HUES64 (cell line): ENCODE results near the gene ASCC3.
"Not testable (repeated sequence)": the region's sequence is repeated elsewhere in the genome, so short reads cannot be mapped to it uniquely, and the experiment has no call there.

ENCODE experiments used
- H3K27ac ChIP-seq: 2 replicates; pipeline ENCODE4 v1.7.0; 2013; ENCODE audit warnings: low read depth, low read length, inconsistent platforms
- H3K27me3 ChIP-seq: 2 replicates; pipeline ENCODE4 v1.6.1; 2013; ENCODE audit warnings: mild to moderate bottlenecking, low read length; ENCODE audit not compliant: insufficient read depth
- H3K36me3 ChIP-seq: 2 replicates; pipeline ENCODE4 v1.6.1; 2013; ENCODE audit warnings: mild to moderate bottlenecking, low read length; ENCODE audit not compliant: insufficient read depth
- H3K4me1 ChIP-seq: 2 replicates; pipeline ENCODE4 v1.6.1; 2013; ENCODE audit warnings: mild to moderate bottlenecking, low read length, moderate library complexity; ENCODE audit not compliant: insufficient read depth
- H3K4me3 ChIP-seq: 2 replicates; pipeline ENCODE4 v1.5.1; 2013; ENCODE audit warnings: mild to moderate bottlenecking, low read length, moderate library complexity
- H3K9ac ChIP-seq: 2 replicates; pipeline ENCODE4 v1.6.1; 2013; ENCODE audit warnings: mild to moderate bottlenecking, low read depth, low read length
- H3K9me3 ChIP-seq: 2 replicates; pipeline ENCODE4 v1.6.1; 2013; ENCODE audit warnings: low read depth, low read length; ENCODE audit not compliant: insufficient read depth
- WGBS: fragments of 150-250, 120-280 bp; methylation state at CpG from one replicate; pipeline ENCODE4 v1.1.7; 2013; ENCODE audit warnings: missing lambda C conversion rate; 5-methylcytosine and 5-hydroxymethylcytosine counted together

ASCC3 gene

DNA sequence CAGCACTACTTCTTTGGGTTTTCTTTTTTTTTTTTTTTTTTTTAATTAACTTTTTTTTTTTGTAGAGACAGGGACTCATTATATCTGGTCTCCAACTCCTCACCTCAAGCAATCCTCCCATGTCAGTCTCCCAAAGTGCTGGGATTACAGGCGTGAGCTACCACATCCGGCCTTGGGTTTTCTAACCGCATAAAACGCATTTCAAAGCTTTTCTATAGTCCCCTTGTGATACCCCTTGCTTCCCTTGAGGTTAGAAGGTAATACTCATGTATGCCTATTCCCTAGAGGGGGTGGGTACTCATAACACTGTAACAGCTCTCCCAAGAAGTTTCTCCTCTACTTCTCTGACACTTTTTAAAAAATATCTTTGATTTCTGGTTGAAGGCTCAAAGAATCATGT, 23.9 kb upstream of the ASCC3 start:
- H3K9ac ChIP-seq: no peak overlapping the region
- no peak overlapping the region for H3K27ac ChIP-seq
- H3K4me3 ChIP-seq: no peak overlapping the region
- H3K27me3 ChIP-seq: no peaks in the 10 kb centered on the region
- H3K36me3 ChIP-seq: no peaks in the 10 kb centered on the region
- WGBS: 57% methylated on average over 4 of the region's 4 CpGs
- peaks cover 10% of the 10 kb centered on the region; the same call in 1 of the 2 replicates for H3K4me1 ChIP-seq
- H3K9me3 ChIP-seq: no peaks in the 10 kb centered on the region

DNA sequence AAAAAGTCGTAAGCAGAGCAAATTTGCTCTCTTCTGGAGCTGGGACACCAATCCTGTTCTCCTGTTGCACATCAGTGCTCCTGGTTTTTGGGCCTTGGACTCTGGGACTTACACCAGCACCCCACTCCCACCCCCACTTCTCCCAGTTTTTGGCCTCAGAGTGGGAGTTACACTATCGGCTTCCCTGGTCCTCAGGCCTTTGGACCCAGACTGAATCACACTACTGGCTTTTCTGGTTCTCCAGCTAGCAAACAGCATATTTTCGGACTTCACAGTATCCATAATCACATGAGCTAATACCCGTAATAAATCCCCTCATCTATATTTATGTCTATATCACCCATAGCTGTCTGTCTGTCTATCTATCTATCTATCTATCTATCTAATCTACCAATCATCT, 23.2 kb upstream of the ASCC3 start:
- Histone ChIP-seq H3K9me3 (no peaks in the 10 kb centered on the region), H3K9ac (no peak overlapping the region), H3K4me1 (peaks cover 10% of the 10 kb centered on the region; the same call in 1 of the 2 replicates), H3K27me3 (no peaks in the 10 kb centered on the region), H3K27ac (no peak overlapping the region), H3K4me3 (no peak overlapping the region), H3K36me3 (no peaks in the 10 kb centered on the region)
- 92% methylated on average over 4 of the region's 4 CpGs for WGBS

DNA sequence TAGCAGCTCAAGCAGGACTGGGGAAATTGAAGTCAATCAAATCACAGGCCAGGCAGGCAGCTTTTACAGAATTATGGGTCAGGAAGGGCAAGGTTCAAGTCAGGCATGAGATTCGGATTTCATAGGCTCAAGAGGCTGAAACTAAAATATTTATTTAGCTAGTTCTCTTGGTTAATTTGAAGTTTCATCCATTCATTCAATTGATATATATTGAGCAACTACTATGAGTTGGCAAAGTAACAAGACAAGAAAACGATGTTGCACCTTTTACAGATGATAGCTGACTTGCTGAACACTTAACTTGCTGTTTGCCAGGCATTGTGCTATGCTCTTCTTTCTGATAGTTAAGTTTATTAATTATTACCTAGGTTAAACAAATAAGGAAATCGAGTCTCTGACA, 20.5 kb upstream of the ASCC3 start:
- Histone ChIP-seq H3K4me3 (no peak overlapping the region), H3K36me3 (no peaks in the 10 kb centered on the region), H3K27me3 (no peaks in the 10 kb centered on the region), H3K4me1 (peaks cover 10% of the 10 kb centered on the region; the same call in 1 of the 2 replicates), H3K27ac (no peak overlapping the region), H3K9ac (no peak overlapping the region), H3K9me3 (peaks cover 12% of the 10 kb centered on the region)
- WGBS: 96% methylated on average over 3 of the region's 3 CpGs

DNA sequence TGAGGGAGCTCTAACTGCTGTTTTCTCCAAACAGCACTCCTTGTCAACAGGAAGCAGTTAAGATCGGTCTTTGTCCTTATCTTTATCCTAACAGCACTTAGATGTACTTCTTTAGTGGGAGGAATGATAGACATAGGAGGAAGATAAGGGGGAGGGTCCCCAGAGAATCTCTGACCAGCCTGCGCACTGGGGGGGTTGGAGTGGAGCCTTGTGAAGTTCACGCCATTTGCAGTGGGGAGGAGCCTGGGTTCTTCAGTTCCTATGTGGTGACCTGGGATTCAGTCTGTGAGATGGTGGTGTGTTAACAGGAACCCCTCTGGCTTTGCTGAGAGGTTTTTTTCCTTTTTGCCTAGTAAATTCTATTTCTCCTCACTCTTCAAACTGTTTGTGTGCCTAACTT, 18.1 kb upstream of the ASCC3 start:
- no peak overlapping the region for H3K9ac ChIP-seq
- WGBS: 92% methylated on average over 3 of the region's 3 CpGs
- H3K27me3 ChIP-seq: no peaks in the 10 kb centered on the region
- no peaks in the 10 kb centered on the region for H3K36me3 ChIP-seq
- H3K27ac ChIP-seq: no peak overlapping the region
- H3K4me1 ChIP-seq: no peaks in the 10 kb centered on the region
- peaks cover 13% of the 10 kb centered on the region for H3K9me3 ChIP-seq
- no peak overlapping the region for H3K4me3 ChIP-seq

DNA sequence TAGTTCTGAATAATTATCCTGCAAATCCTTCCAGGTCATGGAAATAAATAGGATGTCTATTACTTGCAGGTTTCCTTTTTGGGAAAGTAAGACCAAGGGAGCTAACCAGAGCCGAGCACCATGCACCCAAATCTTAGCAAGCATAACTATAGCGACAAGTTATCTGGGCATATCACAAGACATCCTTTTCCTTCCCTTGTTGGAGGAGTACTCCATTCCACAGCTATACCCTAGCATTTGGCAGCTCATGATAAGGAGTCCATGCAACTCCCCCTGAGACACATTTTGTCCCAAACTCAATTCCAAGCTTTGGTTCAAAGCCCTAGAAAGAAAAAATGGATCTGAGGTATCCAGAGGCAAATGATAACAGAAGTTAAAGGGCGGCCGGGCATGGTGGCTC, 16.5 kb upstream of the ASCC3 start:
- H3K4me1 ChIP-seq: no peaks in the 10 kb centered on the region
- no peak overlapping the region for H3K27ac ChIP-seq
- H3K9ac ChIP-seq: no peak overlapping the region
- no peaks in the 10 kb centered on the region for H3K36me3 ChIP-seq
- H3K9me3 ChIP-seq: peaks cover 15% of the 10 kb centered on the region
- H3K27me3 ChIP-seq: no peaks in the 10 kb centered on the region
- no peak overlapping the region for H3K4me3 ChIP-seq
- 96% methylated on average over 4 of the region's 4 CpGs for WGBS

DNA sequence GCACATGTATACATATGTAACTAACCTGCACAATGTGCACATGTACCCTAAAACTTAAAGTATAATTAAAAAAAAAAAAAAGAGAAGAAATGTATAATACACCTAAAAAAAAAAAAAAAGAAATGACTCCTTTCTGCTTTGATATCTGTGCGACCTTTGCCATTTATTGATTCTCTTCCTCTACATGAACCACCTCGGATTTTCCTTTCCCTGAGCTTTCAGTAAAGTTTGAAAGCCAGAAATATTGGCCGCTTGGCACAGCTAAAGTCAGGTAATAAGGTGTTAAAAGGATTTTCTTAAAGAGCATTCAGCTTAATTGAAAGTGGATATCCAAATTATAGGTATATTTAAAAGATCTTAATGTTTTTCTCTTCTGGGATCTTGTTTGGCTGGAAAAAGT, 12.6 kb upstream of the ASCC3 start:
- peaks cover 11% of the 10 kb centered on the region for H3K9me3 ChIP-seq
- WGBS: 98% methylated on average over 3 of the region's 3 CpGs
- H3K4me1 ChIP-seq: peaks cover 15% of the 10 kb centered on the region
- H3K9ac ChIP-seq: no peak overlapping the region
- H3K27ac ChIP-seq: no peak overlapping the region
- H3K36me3 ChIP-seq: no peaks in the 10 kb centered on the region
- H3K4me3 ChIP-seq: no peak overlapping the region
- H3K27me3 ChIP-seq: no peaks in the 10 kb centered on the region

DNA sequence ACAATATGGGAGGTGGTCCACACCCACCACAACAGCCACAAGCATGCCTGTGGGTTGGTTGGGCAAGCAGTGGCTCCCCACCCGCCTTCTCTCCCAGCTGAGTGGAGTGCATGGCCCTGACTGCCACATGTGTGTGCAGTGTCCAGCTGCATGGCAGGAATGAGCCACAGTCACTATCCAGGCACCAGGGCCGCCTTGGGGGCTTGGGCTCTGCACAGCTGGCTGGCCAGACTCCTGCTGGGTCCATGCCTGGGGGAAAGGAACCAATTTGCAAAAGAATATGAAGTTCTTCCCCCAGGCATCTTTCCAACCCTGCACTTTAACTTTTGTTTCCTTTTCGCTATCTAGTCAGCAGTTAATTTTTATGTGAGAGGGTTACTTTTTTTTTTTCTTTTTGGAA, 11.6 kb upstream of the ASCC3 start:
- no peak overlapping the region for H3K4me3 ChIP-seq
- H3K36me3 ChIP-seq: no peaks in the 10 kb centered on the region
- peaks cover 15% of the 10 kb centered on the region for H3K4me1 ChIP-seq
- 17% methylated on average over 2 of the region's 3 CpGs for WGBS
- no peak overlapping the region for H3K9ac ChIP-seq
- H3K27ac ChIP-seq: peak overlapping the region; percentile 84; the same call in 1 of the 2 replicates
- no peaks in the 10 kb centered on the region for H3K27me3 ChIP-seq
- H3K9me3 ChIP-seq: peaks cover 6% of the 10 kb centered on the region; the same call in 1 of the 2 replicates

DNA sequence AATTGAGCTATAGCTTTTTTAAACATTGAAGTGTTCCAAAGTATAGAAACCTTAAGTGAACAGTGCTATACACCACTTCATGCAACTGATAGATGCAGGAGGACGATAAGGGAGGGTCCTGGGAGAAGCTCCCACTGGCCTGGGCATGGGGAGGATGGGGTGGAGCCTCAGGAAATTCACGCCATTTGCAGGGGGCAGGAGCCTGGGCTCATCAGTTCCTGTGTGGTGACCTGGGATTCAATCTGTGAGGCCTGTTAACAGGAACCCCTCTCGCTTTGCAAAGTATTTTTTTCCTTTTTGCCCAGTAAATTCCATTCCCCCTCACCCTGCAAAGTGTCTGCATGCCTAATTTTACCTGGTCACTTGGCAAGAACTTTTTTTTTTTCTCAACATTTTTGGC, 11.0 kb upstream of the ASCC3 start:
- peak overlapping the region; percentile 84; the same call in 1 of the 2 replicates for H3K27ac ChIP-seq
- peaks cover 3% of the 10 kb centered on the region; the same call in 1 of the 2 replicates for H3K9me3 ChIP-seq
- peaks cover 15% of the 10 kb centered on the region for H3K4me1 ChIP-seq
- WGBS: 25% methylated on average over 3 of the region's 3 CpGs
- H3K27me3 ChIP-seq: no peaks in the 10 kb centered on the region
- H3K4me3 ChIP-seq: no peak overlapping the region
- H3K9ac ChIP-seq: no peak overlapping the region
- no peaks in the 10 kb centered on the region for H3K36me3 ChIP-seq

DNA sequence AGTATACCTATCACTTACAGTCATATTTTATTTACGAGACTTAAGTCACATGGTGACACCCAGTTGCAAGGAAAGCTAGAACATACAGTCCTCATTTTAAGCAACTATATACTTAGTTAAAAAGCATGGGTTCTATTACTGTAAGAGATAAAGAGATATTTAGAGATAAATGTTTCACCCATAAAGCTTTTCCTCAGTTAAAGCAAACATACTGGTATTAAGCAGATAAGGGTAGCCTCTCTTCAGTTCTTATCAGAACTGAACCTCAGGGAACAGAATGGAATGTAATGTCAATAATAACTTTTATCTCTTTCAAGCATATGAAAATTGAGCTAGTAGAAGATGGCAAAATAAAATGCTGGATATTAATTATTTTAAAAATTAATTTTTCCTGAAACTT, 9.9 kb upstream of the ASCC3 start:
- Histone ChIP-seq H3K4me1 (peaks cover 23% of the 10 kb centered on the region), H3K27me3 (no peaks in the 10 kb centered on the region), H3K27ac (no peak overlapping the region), H3K4me3 (no peak overlapping the region), H3K9ac (no peak overlapping the region), H3K36me3 (no peaks in the 10 kb centered on the region), H3K9me3 (peaks cover 3% of the 10 kb centered on the region; the same call in 1 of the 2 replicates)
- WGBS: no CpG with 5 or more reads among the region's 1 CpG

DNA sequence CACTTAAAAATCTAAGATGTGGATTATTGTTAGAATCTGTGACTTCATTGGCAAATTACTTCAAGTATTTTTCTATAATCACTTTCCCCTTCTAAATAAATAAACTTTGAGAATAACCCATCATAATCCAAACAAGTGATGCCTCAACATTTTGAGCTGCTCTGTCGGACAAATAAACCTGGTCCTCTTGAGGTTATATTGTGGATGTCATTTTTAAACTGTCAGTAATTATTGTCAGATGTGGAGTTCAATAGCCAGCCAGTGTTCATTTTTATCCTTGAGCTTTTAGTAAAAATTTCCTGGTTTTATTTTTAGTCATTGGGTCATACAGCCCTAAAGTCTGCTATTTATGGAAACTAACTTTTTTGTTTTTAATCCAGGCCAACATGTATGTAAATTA, 9.5 kb upstream of the ASCC3 start:
- not testable (repeated sequence) for H3K4me3 ChIP-seq, H3K27ac ChIP-seq, H3K9ac ChIP-seq, H3K9me3 ChIP-seq, H3K36me3 ChIP-seq, H3K27me3 ChIP-seq
- peaks cover 28% of the 10 kb centered on the region for H3K4me1 ChIP-seq
- 95% methylated on average over 1 of the region's 1 CpG for WGBS

DNA sequence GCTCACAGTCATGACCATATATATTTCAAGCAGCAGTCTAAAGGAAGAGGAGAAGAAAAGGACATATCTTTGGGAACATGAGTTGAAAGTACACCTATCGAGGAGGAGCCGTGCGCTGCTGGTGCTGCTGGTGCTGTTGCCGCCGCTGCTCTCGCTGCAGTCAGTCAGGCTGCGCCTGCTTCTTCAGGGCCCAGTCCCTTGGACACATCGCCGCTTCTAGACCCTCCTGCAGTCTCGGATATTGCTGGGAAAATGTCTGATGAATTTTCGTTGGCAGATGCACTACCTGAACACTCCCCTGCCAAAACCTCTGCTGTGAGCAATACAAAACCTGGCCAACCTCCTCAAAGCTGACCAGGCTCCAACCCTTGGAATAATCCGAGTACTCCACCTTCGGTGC, 8.2 kb upstream of the ASCC3 start:
- Histone ChIP-seq H3K4me3 (no peak overlapping the region), H3K27me3 (no peaks in the 10 kb centered on the region), H3K27ac (no peak overlapping the region), H3K9me3 (peaks cover 3% of the 10 kb centered on the region; the same call in 1 of the 2 replicates), H3K36me3 (no peaks in the 10 kb centered on the region), H3K4me1 (peaks cover 34% of the 10 kb centered on the region), H3K9ac (no peak overlapping the region)
- WGBS: 96% methylated on average over 13 of the region's 13 CpGs

DNA sequence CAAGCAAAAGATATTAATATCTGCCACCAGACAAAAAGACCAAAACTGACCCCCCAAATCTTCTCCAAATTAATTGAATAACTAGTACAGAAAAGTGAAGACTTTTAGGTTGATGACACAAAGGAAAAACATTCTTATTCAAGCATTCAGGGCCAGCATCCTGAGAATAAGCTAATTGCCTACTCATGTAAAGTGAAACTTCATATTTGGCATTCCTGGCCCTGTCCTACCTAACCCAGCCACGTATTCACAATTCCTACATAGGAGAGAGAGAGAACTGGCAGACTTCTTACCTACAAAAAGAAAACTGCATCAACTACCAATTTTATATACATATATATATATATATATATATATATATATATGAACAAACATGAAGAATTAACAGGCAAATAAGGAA, 4.9 kb upstream of the ASCC3 start:
- H3K36me3 ChIP-seq: no peaks in the 10 kb centered on the region
- H3K4me3 ChIP-seq: no peak overlapping the region
- H3K4me1 ChIP-seq: peaks cover 34% of the 10 kb centered on the region
- no peaks in the 10 kb centered on the region for H3K9me3 ChIP-seq
- no peak overlapping the region for H3K27ac ChIP-seq
- H3K27me3 ChIP-seq: no peaks in the 10 kb centered on the region
- no peak overlapping the region for H3K9ac ChIP-seq
- WGBS: 33% methylated on average over 1 of the region's 1 CpG
